OCI-LY7 (cell line): Measurements from ENCODE around the gene MDC1. TPM values are rescaled to one million over a fixed set of nuclear protein-coding genes. Genes with fewer than 3 reads are reported as not detected.
A peak's percentile ranks its signal among the peaks of the same experiment; 100 is the strongest.

Experiments
- BruUV-seq: library from RNA; stranded (reverse); fragments of 400-500 nt; replicated peaks from 2 replicates; lab custom pipeline; 2021; lab: Mats Ljungman, UMichigan
- CTCF ChIA-PET: fragments of 300-600 bp; sonication (Branson Sonifier 250); formaldehyde crosslinking; loops from one replicate; lab custom pipeline; 2022; ENCODE audit warnings: antibody characterized with exemption; ENCODE audit not compliant: unreplicated experiment; lab: Charles Lee
- POLR2A ChIA-PET: fragments of 300-600 bp; sonication (Branson Sonifier 250); formaldehyde crosslinking; loops from one replicate; lab custom pipeline; 2022; ENCODE audit warnings: antibody characterized with exemption; lab: Charles Lee
- DNase-seq: peaks from one replicate; pipeline ENCODE4 v3.0.0-alpha.2; 2015; ENCODE audit warnings: low spot score
- H2AFZ ChIP-seq: fragments of 200-600 bp; sonication (generic), shearing (Covaris generic); 2 replicates; pipeline ENCODE4 v1.6.1; 2014; ENCODE audit warnings: mild to moderate bottlenecking, antibody characterized with exemption, low read length, moderate library complexity
- H3K27ac ChIP-seq: fragments of 200-600 bp; sonication (generic); 2 replicates; pipeline ENCODE4 v1.5.1; 2014; ENCODE audit warnings: mixed run types, low read depth, mild to moderate bottlenecking, moderate library complexity, low read length, inconsistent platforms; ENCODE audit not compliant: poor library complexity, severe bottlenecking
- H3K36me3 ChIP-seq: fragments of 200-600 bp; sonication (generic); 2 replicates; pipeline ENCODE4 v1.6.1; 2014; ENCODE audit warnings: mild to moderate bottlenecking, antibody characterized with exemption, low read length, moderate library complexity, mixed read lengths; ENCODE audit not compliant: insufficient read depth
- H3K4me1 ChIP-seq: fragments of 200-600 bp; sonication (generic); 2 replicates; pipeline ENCODE4 v1.5.1; 2014; ENCODE audit warnings: mild to moderate bottlenecking, low read length; ENCODE audit not compliant: insufficient read depth, poor library complexity, severe bottlenecking
- H3K4me2 ChIP-seq: fragments of 200-600 bp; sonication (generic); 2 replicates; pipeline ENCODE4 v1.6.1; 2014; ENCODE audit warnings: mild to moderate bottlenecking, low read length
- H3K4me3 ChIP-seq: fragments of 200-600 bp; sonication (generic); 2 replicates; pipeline ENCODE4 v1.5.1; 2014; ENCODE audit warnings: mild to moderate bottlenecking, low read depth, low read length; ENCODE audit not compliant: poor library complexity, severe bottlenecking
- H3K79me2 ChIP-seq: fragments of 200-600 bp; sonication (generic); 2 replicates; pipeline ENCODE4 v1.6.1; 2016; ENCODE audit warnings: low read depth, mild to moderate bottlenecking, low read length, moderate library complexity, mixed read lengths; ENCODE audit not compliant: insufficient read depth
- H3K9me2 ChIP-seq: fragments of 200-600 bp; sonication (generic); 2 replicates; pipeline ENCODE4 v1.6.1; 2016; ENCODE audit warnings: mild to moderate bottlenecking, low read length, mixed read lengths; ENCODE audit not compliant: insufficient read depth
- H3K9me3 ChIP-seq: fragments of 200-600 bp; sonication (generic); 2 replicates; pipeline ENCODE4 v1.6.1; 2014; ENCODE audit warnings: mild to moderate bottlenecking, mixed run types, low read length, mixed read lengths
- H4K20me1 ChIP-seq: fragments of 200-600 bp; sonication (generic); 2 replicates; pipeline ENCODE4 v1.6.1; 2014; ENCODE audit warnings: mild to moderate bottlenecking, antibody characterized with exemption, low read length, moderate library complexity, mixed read lengths; ENCODE audit not compliant: insufficient read depth
- EZH2phosphoT487 ChIP-seq: fragments of 200-600 bp; sonication (generic); IDR thresholded peaks from 2 replicates; pipeline ENCODE4 v1.6.1; 2018; ENCODE audit warnings: low read depth, borderline replicate concordance, mild to moderate bottlenecking, mixed run types, antibody characterized with exemption, low read length, moderate library complexity, mixed read lengths
- intact Hi-C: fragments of 100-400 bp; cut with micrococcal nuclease; formaldehyde crosslinking; loops from one replicate; pipeline ENCODE4 v1.10.0; 2022; ENCODE audit not compliant: unreplicated experiment
- total RNA-seq, 2 experiments: library from RNA; depleted of rRNA in 1 of 2; stranded (reverse); fragments of >200 nt in 1 of 2; shearing (Covaris generic) in 1 of 2; gene quantifications; 2 replicates each; pipeline ENCODE4 v1.2.3, GENCODE V29; 2014 to 2022
- TF ChIP-seq, protein P1 (sequence below): fragments of 200-600 bp; sonication (generic); conservative IDR thresholded peaks from 2 replicates; pipeline ENCODE4 v1.5.1; 2014; ENCODE audit warnings: mild to moderate bottlenecking, antibody characterized with exemption, low read length, moderate library complexity, mixed read lengths

The MDC1 gene
- total RNA-seq, 2 experiments from 2014 or later: 41.6 to 107 TPM

DNA sequence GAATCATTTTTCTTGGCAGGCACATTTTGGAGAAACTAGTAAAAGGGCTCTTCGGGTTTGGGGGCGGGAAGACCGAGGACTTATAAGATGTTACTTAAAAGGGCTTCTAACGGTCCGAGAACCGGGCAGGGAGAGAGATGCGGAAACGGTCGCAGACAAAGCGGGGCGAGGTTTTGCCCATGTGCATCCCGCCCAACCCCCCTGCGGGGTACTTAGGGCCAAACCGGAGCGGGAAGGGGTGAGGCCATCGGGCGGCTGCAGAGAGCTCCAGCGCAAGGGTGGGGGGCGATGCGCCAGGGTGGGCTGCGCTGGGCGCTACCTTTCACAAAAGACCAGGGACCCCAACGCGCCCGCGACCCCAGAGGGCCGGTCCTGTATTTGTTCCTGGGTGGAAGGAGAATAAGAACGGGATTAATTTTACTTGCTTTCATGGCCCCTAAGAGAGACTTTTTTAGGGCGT lies 3.7 kb upstream of the MDC1 start:
- Histone ChIP-seq H4K20me1 (peaks cover 33% of the 10 kb centered on the region), H3K4me3 (peak overlapping the region; percentile 91), H3K9me3 (no peaks in the 10 kb centered on the region), H2AFZ (no peak overlapping the region), H3K79me2 (peaks cover 88% of the 10 kb centered on the region), H3K4me2 (peak overlapping the region; percentile 66), H3K4me1 (peaks cover 52% of the 10 kb centered on the region), H3K9me2 (no peaks in the 10 kb centered on the region), H3K27ac (peak overlapping the region; percentile 97), H3K36me3 (peaks cover 60% of the 10 kb centered on the region)
- TF ChIP-seq, protein P1, sequence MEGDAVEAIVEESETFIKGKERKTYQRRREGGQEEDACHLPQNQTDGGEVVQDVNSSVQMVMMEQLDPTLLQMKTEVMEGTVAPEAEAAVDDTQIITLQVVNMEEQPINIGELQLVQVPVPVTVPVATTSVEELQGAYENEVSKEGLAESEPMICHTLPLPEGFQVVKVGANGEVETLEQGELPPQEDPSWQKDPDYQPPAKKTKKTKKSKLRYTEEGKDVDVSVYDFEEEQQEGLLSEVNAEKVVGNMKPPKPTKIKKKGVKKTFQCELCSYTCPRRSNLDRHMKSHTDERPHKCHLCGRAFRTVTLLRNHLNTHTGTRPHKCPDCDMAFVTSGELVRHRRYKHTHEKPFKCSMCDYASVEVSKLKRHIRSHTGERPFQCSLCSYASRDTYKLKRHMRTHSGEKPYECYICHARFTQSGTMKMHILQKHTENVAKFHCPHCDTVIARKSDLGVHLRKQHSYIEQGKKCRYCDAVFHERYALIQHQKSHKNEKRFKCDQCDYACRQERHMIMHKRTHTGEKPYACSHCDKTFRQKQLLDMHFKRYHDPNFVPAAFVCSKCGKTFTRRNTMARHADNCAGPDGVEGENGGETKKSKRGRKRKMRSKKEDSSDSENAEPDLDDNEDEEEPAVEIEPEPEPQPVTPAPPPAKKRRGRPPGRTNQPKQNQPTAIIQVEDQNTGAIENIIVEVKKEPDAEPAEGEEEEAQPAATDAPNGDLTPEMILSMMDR: no peak
- TF ChIP-seq EZH2phosphoT487: no peak
- POLR2A ChIA-PET: interaction anchor here (0.6 to 6.0 kb wide), 9 partner anchors 10 to 105 kb away, joined by 3 to 71 read pairs (median 4); partner anchors contain the start of gene NRM
- BruUV-seq: no TSS peak
- CTCF ChIA-PET: interaction anchor here (0.6 to 2.0 kb wide), 2 partner anchors 10 to 31 kb away, joined by 3 to 7 read pairs; no protein-coding TSS in a partner anchor
- intact Hi-C loops: loop anchor here (1.0 to 5.0 kb wide), 3 partner anchors 38 to 163 kb away; partner anchors contain the start of genes C6orf136, GNL1 and PRR3
- peak; percentile 92 for DNase-seq

DNA sequence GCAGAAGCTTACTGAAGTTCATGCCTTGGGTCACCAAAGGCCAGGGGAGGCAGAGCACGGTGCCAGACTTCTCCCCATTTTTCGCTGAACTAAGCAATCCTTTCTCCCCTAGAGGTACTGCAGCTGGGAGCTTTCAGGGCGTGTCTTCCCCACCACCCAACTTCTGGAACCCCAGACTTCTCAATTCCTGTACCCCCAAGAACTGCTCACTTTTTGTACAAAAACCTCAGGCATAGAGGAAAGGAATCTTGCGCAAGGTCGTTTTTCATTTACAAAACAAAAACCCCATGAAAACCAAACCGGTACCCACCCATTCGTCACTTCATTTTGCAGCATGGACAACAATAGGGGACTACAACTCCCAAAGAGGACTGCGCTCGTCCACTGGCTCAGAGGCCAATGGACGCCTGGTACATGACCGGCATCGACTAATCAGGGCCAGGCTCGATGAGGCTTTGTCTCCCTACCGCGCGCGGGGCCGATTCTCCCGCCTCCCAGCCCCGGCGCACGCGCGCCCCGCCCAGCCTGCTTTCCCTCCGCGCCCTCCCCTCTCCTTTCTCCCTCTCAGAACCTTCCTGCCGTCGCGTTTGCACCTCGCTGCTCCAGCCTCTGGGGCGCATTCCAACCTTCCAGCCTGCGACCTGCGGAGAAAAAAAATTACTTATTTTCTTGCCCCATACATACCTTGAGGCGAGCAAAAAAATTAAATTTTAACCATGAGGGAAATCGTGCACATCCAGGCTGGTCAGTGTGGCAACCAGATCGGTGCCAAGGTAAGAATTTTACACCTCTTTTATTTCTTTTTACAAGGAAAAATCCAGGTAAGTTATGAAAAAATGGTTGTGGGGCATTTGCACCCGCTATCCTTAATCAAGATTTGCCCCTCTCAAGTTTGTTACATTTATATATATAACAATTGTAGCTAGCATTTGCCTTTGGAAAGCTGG lies 3.0 kb upstream of the MDC1 start, which contains the start of gene TUBB:
TSS of gene TUBB (plus strand) at position 562 of the 947 bp plus-strand sequence. CDS start at position 717, 155 bp downstream.
- Histone ChIP-seq H4K20me1 (peaks cover 26% of the 10 kb centered on the region), H3K4me2 (peak within 1 kb of the TSS; percentile 98), H3K4me1 (peaks cover 52% of the 10 kb centered on the region), H3K36me3 (peaks cover 55% of the 10 kb centered on the region), H3K9me2 (no peaks in the 10 kb centered on the region), H3K4me3 (peak within 1 kb of the TSS; percentile 91), H3K27ac (peak within 1 kb of the TSS; percentile 97), H3K79me2 (peaks cover 86% of the 10 kb centered on the region), H2AFZ (no peak within 1 kb of the TSS), H3K9me3 (no peaks in the 10 kb centered on the region)
- ChIA-PET POLR2A (interaction anchor here (0.6 to 6.0 kb wide), 8 partner anchors 11 to 149 kb away, joined by 3 to 71 read pairs (median 6); partner anchors contain the start of genes ABCF1 and NRM), CTCF (interaction anchor here (0.6 kb wide), 1 partner anchor 31 kb away, joined by 3 read pairs; no protein-coding TSS in a partner anchor)
- TF ChIP-seq, protein P1: no peak; the same call in 1 of the 2 replicates
- no peak for TF ChIP-seq EZH2phosphoT487
- TSS peak; percentile 42 for BruUV-seq
- DNase-seq: peak; percentile 98
- intact Hi-C loops: loop anchor here (1.0 to 5.0 kb wide), 2 partner anchors 73 to 163 kb away; partner anchors contain the start of genes C6orf136, GNL1 and PRR3
